WTC11 (cell line): ENCODE measurements around the gene NFATC3.

Experiments
- ATF2 ChIP-seq: sonication (generic); formaldehyde crosslinking; IDR thresholded peaks from 2 replicates; pipeline ENCODE4 v1.8.1; 2022; ENCODE audit warnings: low read depth, missing genetic modification reagents, borderline replicate concordance
- CTCF ChIP-seq: fragments of 200-600 bp; IDR thresholded peaks from 2 replicates; pipeline ENCODE4 v1.8.0; 2022; ENCODE audit warnings: antibody characterized with exemption
- ERG ChIP-seq: fragments of 250-450 bp; sonication (Bioruptor Pico); IDR thresholded peaks from 2 replicates; pipeline ENCODE4 v1.8.0; 2021; ENCODE audit warnings: mild to moderate bottlenecking
- GABPB1 ChIP-seq: sonication (generic); formaldehyde crosslinking; IDR thresholded peaks from 2 replicates; pipeline ENCODE4 v1.8.1; 2023; ENCODE audit warnings: mild to moderate bottlenecking, missing genetic modification reagents
- NFE2L1 ChIP-seq: sonication (generic); formaldehyde crosslinking; IDR thresholded peaks from 2 replicates; pipeline ENCODE4 v1.8.1; 2023; ENCODE audit warnings: missing genetic modification reagents
- PRDM15 ChIP-seq: sonication (generic); formaldehyde crosslinking; IDR thresholded peaks from 2 replicates; pipeline ENCODE4 v1.8.0; 2022; ENCODE audit warnings: missing genetic modification reagents
- SMAD3 ChIP-seq: sonication (generic); formaldehyde crosslinking; IDR thresholded peaks from 2 replicates; pipeline ENCODE4 v1.8.0; 2022; ENCODE audit warnings: missing genetic modification reagents, mild to moderate bottlenecking, borderline replicate concordance

GRCh38 chr16:68073902-68074760 is 11.0 kb upstream of the NFATC3 start:
- no peak for TF ChIP-seq CTCF
- no peak for TF ChIP-seq ERG (CRISPR knock-in tag)
- no peak for TF ChIP-seq SMAD3
- no peak for TF ChIP-seq PRDM15 (CRISPR knock-in tag)
- no peak for TF ChIP-seq ATF2 (CRISPR knock-in tag)
- no peak for TF ChIP-seq GABPB1 (CRISPR knock-in tag)
- TF ChIP-seq NFE2L1 (CRISPR knock-in tag): no peak
